Tibial artery (tissue), 4 donors: ENCODE data around the gene CRACR2A.
A peak's percentile ranks its signal among the peaks of the same experiment; 100 is the strongest.

Experiments used
- DNase-seq, 2 donors: peaks; one replicate each; pipeline ENCODE4 v3.0.0-alpha.2; 2019
- H3K27ac ChIP-seq, 2 donors: fragments of 200-600 bp; sonication (generic) in 1 of 2; 1 replicate in 1 of 2; 2 replicates in 1 of 2; pipeline ENCODE4 v1.5.1; 2018 to 2019; ENCODE audit warnings: mild to moderate bottlenecking in 1 of 2
- H3K27me3 ChIP-seq, 2 donors: fragments of 200-600 bp; sonication (generic) in 1 of 2; one replicate each; pipeline versions ENCODE4 v1.5.1 to v1.6.0; 2016 to 2019
- H3K36me3 ChIP-seq, 3 donors: fragments of 200-600 bp; sonication (generic) in 2 of 3; one replicate each; pipeline ENCODE4 v1.5.1; 2016 to 2019; ENCODE audit warnings: mild to moderate bottlenecking in 2 of 3
- H3K4me1 ChIP-seq, 4 donors: fragments of 200-600 bp; sonication (generic) in 2 of 4; 1 replicate in 3 of 4; 2 replicates in 1 of 4; pipeline ENCODE4 v1.5.1; 2016 to 2019
- H3K4me3 ChIP-seq, 2 donors: fragments of 200-600 bp; sonication (generic) in 1 of 2; 1 replicate in 1 of 2; 2 replicates in 1 of 2; pipeline ENCODE4 v1.5.1; 2018 to 2019; ENCODE audit warnings: mild to moderate bottlenecking in 2 of 2
- H3K9me3 ChIP-seq, 3 donors: fragments of 200-600 bp; sonication (generic) in 1 of 3; one replicate each; pipeline ENCODE4 v1.5.1; 2016 to 2019
- CTCF ChIP-seq, 2 experiments: fragments of 200-600 bp in 1 of 2; fragments of 450-650 bp in 1 of 2; IDR thresholded peaks; one replicate each; pipeline ENCODE4 v1.5.1; 2017 to 2019; ENCODE audit warnings: antibody characterized with exemption in 2 of 2, mild to moderate bottlenecking in 1 of 2, moderate library complexity in 1 of 2
- intact Hi-C: fragments of 100-400 bp; cut with DNase I; formaldehyde crosslinking; loops from one replicate; pipeline ENCODE4 v1.15.0; 2023; ENCODE audit warnings: low total_unique reads

Gene CRACR2A

GRCh38 chr12:3752741-3753486 lies at the start of gene CRACR2A:
Gene CRACR2A (minus strand): TSS chr12:3753109. CDS start chr12:3696999, 56,110 bp downstream.
- Histone ChIP-seq H3K4me3 (peak within 1 kb of the TSS; percentile 40 to 50), H3K36me3 (no peaks in the 10 kb centered on the region), H3K27me3 (peaks cover 0 to 21% of the 10 kb centered on the region in 2 donors), H3K4me1 (peaks cover 0 to 12% (median 4%) of the 10 kb centered on the region in 4 donors), H3K27ac (peak within 1 kb of the TSS; percentile 36 to 55), H3K9me3 (no peaks in the 10 kb centered on the region)
- TF ChIP-seq CTCF (IDR thresholded peaks at IDR 0.05) = peak in 1 of 2 experiments; percentile 27
- intact Hi-C loops = no loop called here
- DNase-seq = peak in 1 of 2 donors; percentile 34

- Histone ChIP-seq H3K4me3 (no peak overlapping the region), H3K27me3 (no peaks in the 10 kb centered on the region), H3K36me3 (no peaks in the 10 kb centered on the region), H3K4me1 (no peaks in the 10 kb centered on the region), H3K9me3 (no peaks in the 10 kb centered on the region), H3K27ac (no peak overlapping the region)
- TF ChIP-seq CTCF (IDR thresholded peaks at IDR 0.05) = no peak
- DNase-seq = no peak
- intact Hi-C loops = no loop called here
Observed at GRCh38 chr12:3797531-3798048, 44.7 kb upstream of the CRACR2A start.

- intact Hi-C loops = no loop called here
- H3K27me3 ChIP-seq = no peaks in the 10 kb centered on the region
- TF ChIP-seq CTCF (IDR thresholded peaks at IDR 0.05) = no peak
Observed at GRCh38 chr12:3795492-3796133, 42.7 kb upstream of the CRACR2A start.

GRCh38 chr12:3795066-3795465 lies 42.2 kb upstream of the CRACR2A start:
- H3K4me1 ChIP-seq = no peaks in the 10 kb centered on the region
- H3K4me3 ChIP-seq = no peak overlapping the region
- H3K27ac ChIP-seq = no peak overlapping the region
- intact Hi-C loops = no loop called here
- H3K27me3 ChIP-seq = no peaks in the 10 kb centered on the region
- no peaks in the 10 kb centered on the region for H3K9me3 ChIP-seq
- no peak for TF ChIP-seq CTCF (IDR thresholded peaks at IDR 0.05)
- no peak for DNase-seq
- peaks cover 0 to 6% (median 0%) of the 10 kb centered on the region in 3 donors for H3K36me3 ChIP-seq

More at GRCh38 chr12:3795492-3796133, 42.7 kb upstream of the CRACR2A start:
- H3K36me3 ChIP-seq = peaks cover 0 to 6% (median 0%) of the 10 kb centered on the region in 3 donors
- no peak overlapping the region for H3K4me3 ChIP-seq
- no peak for DNase-seq
- H3K27ac ChIP-seq = no peak overlapping the region
- no peaks in the 10 kb centered on the region for H3K4me1 ChIP-seq
- no peaks in the 10 kb centered on the region for H3K9me3 ChIP-seq

GRCh38 chr12:3792623-3793288 lies 39.8 kb upstream of the CRACR2A start:
- H3K9me3 ChIP-seq = peaks cover 0 to 3% (median 0%) of the 10 kb centered on the region in 3 donors
- H3K4me1 ChIP-seq = no peaks in the 10 kb centered on the region
- TF ChIP-seq CTCF (IDR thresholded peaks at IDR 0.05) = no peak
- peaks cover 0 to 6% (median 0%) of the 10 kb centered on the region in 3 donors for H3K36me3 ChIP-seq
- no peak overlapping the region for H3K27ac ChIP-seq
- no peak for DNase-seq
- H3K27me3 ChIP-seq = no peaks in the 10 kb centered on the region
- H3K4me3 ChIP-seq = no peak overlapping the region
- intact Hi-C loops = no loop called here
